Measurements from ENCODE around the gene REC114. TPM values are rescaled to one million over a fixed set of nuclear protein-coding genes. Genes with fewer than 3 reads are reported as not detected.
"Not testable (repeated sequence)": the region's sequence is repeated elsewhere in the genome, so short reads cannot be mapped to it uniquely, and the experiment has no call there.

REC114 gene
- total RNA-seq, 1 donor from 2014 or later: not detected

DNA sequence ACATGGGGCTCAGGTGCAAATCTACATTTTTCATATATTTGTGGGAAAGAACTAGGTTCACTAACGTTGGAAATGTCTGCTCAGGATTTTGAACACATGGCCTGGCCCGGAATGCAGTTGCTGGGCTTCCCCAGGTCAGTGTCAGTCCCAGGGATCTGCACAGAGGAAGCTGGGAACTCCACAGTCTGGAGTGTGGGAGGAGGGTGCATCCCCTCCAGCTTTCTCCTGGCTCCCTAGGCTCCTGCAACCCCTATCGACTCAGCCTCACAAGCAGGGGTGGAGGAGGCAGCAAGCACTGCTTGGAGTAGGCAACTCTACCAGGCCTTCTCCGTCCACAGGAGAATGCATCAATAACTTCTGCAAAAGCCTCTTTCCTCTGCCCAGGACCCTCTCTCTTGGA, 44.1 kb upstream of the REC114 start:
- intact Hi-C loops (cut with DNase I): no loop called here
- H3K4me1 ChIP-seq: no peaks in the 10 kb centered on the region
- TF ChIP-seq, protein P1, sequence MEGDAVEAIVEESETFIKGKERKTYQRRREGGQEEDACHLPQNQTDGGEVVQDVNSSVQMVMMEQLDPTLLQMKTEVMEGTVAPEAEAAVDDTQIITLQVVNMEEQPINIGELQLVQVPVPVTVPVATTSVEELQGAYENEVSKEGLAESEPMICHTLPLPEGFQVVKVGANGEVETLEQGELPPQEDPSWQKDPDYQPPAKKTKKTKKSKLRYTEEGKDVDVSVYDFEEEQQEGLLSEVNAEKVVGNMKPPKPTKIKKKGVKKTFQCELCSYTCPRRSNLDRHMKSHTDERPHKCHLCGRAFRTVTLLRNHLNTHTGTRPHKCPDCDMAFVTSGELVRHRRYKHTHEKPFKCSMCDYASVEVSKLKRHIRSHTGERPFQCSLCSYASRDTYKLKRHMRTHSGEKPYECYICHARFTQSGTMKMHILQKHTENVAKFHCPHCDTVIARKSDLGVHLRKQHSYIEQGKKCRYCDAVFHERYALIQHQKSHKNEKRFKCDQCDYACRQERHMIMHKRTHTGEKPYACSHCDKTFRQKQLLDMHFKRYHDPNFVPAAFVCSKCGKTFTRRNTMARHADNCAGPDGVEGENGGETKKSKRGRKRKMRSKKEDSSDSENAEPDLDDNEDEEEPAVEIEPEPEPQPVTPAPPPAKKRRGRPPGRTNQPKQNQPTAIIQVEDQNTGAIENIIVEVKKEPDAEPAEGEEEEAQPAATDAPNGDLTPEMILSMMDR (IDR thresholded peaks at IDR 0.05): no peak
- TF ChIP-seq POLR2AphosphoS5 (IDR thresholded peaks at IDR 0.05; ENCODE audit: insufficient read depth in 1 of 2, low read depth in 1 of 2): no peak
- H3K4me3 ChIP-seq: no peak overlapping the region
- no peak overlapping the region for H3K27ac ChIP-seq
- H3K36me3 ChIP-seq: no peaks in the 10 kb centered on the region
- DNase-seq (ENCODE audit: extremely low spot score in 2 of 2): no peak
- H3K27me3 ChIP-seq: no peaks in the 10 kb centered on the region
- no peaks in the 10 kb centered on the region for H3K9me3 ChIP-seq

DNA sequence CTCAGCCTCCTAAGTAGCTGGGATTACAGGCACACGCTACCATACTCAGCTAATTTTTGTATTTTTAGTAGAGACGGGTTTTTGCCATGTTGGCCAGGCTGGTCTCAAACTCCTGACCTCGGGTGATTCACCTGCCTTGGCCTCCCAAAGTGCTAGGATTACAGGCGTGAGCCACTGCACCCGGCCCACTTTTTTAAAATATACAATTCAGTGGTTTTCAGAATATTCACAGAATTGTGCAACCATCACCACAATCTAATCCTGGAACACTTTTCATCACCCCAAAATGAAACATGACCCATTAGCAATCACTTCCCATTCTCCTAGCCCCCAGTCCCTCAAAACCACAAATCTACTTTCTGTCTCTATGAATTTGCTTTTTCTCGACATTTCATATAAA, 42.7 kb upstream of the REC114 start:
- H3K36me3 ChIP-seq; H3K27ac ChIP-seq; H3K27me3 ChIP-seq; intact Hi-C loops (cut with DNase I); DNase-seq (ENCODE audit: extremely low spot score in 2 of 2); H3K4me1 ChIP-seq; H3K4me3 ChIP-seq; H3K9me3 ChIP-seq: not testable (repeated sequence)

DNA sequence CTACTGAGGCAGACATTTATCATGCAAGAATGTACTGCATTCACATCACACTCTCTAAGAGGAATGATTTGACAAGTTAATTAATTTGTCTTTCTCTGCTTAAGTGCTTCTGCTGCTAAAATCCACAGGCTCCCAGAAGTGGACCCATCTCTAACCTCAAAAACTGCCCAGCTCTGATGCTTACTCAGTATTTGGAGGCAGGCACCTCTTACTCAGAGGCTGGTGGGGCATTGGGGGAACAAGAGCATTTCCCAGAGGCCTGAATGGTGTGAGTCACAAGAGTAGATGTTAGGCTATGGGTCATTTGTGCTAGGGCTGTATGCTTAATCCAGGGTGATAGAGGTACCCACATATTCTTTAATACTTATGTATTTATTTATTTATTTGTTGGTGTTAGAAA, 39.8 kb upstream of the REC114 start:
- H3K27ac ChIP-seq: no peak overlapping the region
- H3K27me3 ChIP-seq: no peaks in the 10 kb centered on the region
- H3K36me3 ChIP-seq: no peaks in the 10 kb centered on the region
- no peak for DNase-seq (ENCODE audit: extremely low spot score in 2 of 2)
- no peaks in the 10 kb centered on the region for H3K9me3 ChIP-seq
- no peaks in the 10 kb centered on the region for H3K4me1 ChIP-seq
- intact Hi-C loops (cut with DNase I): no loop called here
- TF ChIP-seq POLR2AphosphoS5 (IDR thresholded peaks at IDR 0.05; ENCODE audit: insufficient read depth in 1 of 2, low read depth in 1 of 2) (no peak), POLR2A (IDR thresholded peaks at IDR 0.05) (no peak)
- TF ChIP-seq, protein P1 (IDR thresholded peaks at IDR 0.05): no peak
- H3K4me3 ChIP-seq: no peak overlapping the region

DNA sequence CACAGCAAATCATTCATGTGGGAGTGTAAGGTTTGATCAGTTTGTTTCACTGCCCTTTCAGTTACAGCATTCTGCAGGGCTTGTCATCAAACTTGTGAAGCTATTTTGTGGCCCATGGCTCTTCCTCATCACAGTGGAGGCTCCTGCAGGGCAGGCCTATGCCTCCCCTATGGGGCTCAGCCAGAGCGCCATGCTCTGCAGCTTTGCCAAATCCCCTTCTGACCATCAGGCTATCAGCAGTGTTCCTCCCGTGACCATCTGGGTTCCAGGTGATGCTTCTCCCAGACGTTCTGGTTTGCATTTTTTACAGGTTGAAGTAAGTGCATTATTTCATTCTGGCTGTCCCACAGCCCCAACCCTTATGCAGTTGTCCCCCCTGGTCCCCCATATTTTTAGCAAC, 28.1 kb upstream of the REC114 start:
- intact Hi-C loops (cut with DNase I): no loop called here
- H3K27me3 ChIP-seq: no peaks in the 10 kb centered on the region
- H3K27ac ChIP-seq: no peak overlapping the region
- no peak for DNase-seq (ENCODE audit: extremely low spot score in 2 of 2)
- TF ChIP-seq, protein P1 (IDR thresholded peaks at IDR 0.05): no peak
- TF ChIP-seq POLR2A (IDR thresholded peaks at IDR 0.05) (no peak), POLR2AphosphoS5 (IDR thresholded peaks at IDR 0.05; ENCODE audit: insufficient read depth in 1 of 2, low read depth in 1 of 2) (no peak)
- no peaks in the 10 kb centered on the region for H3K4me1 ChIP-seq
- no peaks in the 10 kb centered on the region for H3K9me3 ChIP-seq
- no peaks in the 10 kb centered on the region for H3K36me3 ChIP-seq
- no peak overlapping the region for H3K4me3 ChIP-seq

DNA sequence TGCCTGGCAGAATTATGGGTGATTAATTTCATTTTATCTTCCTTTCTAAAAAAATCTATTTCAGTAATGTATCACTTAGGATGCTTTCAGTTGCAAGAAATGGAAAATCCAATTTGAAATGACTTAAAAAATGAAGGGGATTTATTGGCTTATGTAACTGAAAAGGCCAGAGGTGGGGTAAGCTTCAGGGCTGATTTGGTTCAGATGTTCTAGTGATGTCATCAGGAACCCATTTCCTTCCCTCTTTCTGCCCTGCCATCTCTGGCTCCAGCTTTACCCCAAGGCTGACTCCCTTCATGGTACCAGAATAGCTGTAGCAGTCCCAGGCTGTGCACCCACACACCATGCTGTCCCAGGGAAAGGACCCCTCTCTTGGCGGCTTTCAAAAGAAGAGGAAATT, 18.5 kb upstream of the REC114 start:
- TF ChIP-seq POLR2A (IDR thresholded peaks at IDR 0.05) (no peak), POLR2AphosphoS5 (IDR thresholded peaks at IDR 0.05; ENCODE audit: insufficient read depth in 1 of 2, low read depth in 1 of 2) (no peak)
- TF ChIP-seq, protein P1 (IDR thresholded peaks at IDR 0.05): no peak
- H3K4me1 ChIP-seq: no peaks in the 10 kb centered on the region
- intact Hi-C loops (cut with DNase I): no loop called here
- no peaks in the 10 kb centered on the region for H3K27me3 ChIP-seq
- DNase-seq (ENCODE audit: extremely low spot score in 2 of 2): no peak
- H3K9me3 ChIP-seq: no peaks in the 10 kb centered on the region
- H3K36me3 ChIP-seq: no peaks in the 10 kb centered on the region
- H3K27ac ChIP-seq: no peak overlapping the region
- no peak overlapping the region for H3K4me3 ChIP-seq

DNA sequence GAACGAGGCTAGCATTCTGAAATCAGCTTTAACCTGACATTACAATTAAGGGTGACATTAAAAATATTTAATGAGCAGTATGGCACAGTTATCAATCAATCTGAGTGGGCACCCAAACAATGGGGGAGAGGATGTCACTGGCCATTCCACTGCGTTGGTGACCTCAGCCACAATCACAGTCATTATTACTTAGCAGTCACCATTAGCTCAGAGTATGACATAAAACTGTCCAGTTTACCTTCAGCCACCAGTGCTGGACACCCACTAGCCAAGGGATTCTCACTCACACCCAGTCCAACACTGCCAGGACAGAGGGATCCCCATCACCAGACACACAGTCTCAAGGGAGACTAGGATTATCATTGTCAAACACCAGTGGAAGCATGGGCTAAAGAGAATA, 17.5 kb upstream of the REC114 start:
- DNase-seq (ENCODE audit: extremely low spot score in 2 of 2): no peak
- no peak overlapping the region for H3K27ac ChIP-seq
- H3K4me1 ChIP-seq: no peaks in the 10 kb centered on the region
- intact Hi-C loops (cut with DNase I): no loop called here
- no peaks in the 10 kb centered on the region for H3K36me3 ChIP-seq
- no peak overlapping the region for H3K4me3 ChIP-seq
- TF ChIP-seq POLR2AphosphoS5 (IDR thresholded peaks at IDR 0.05; ENCODE audit: insufficient read depth in 1 of 2, low read depth in 1 of 2): no peak
- TF ChIP-seq, protein P1 (IDR thresholded peaks at IDR 0.05): no peak
- no peak for TF ChIP-seq POLR2A (IDR thresholded peaks at IDR 0.05)
- no peaks in the 10 kb centered on the region for H3K9me3 ChIP-seq
- H3K27me3 ChIP-seq: no peaks in the 10 kb centered on the region
